Measurements from ENCODE around the gene ANAPC15. TPM values are rescaled to one million over a fixed set of nuclear protein-coding genes. Genes with fewer than 3 reads are reported as not detected.

The ANAPC15 gene
- total and polyA plus RNA-seq, 2 of the 13 experiments (the other 11 are each of a cell fraction or from before 2014, with no cell fraction given): 18.8 to 25.7 TPM

DNA sequence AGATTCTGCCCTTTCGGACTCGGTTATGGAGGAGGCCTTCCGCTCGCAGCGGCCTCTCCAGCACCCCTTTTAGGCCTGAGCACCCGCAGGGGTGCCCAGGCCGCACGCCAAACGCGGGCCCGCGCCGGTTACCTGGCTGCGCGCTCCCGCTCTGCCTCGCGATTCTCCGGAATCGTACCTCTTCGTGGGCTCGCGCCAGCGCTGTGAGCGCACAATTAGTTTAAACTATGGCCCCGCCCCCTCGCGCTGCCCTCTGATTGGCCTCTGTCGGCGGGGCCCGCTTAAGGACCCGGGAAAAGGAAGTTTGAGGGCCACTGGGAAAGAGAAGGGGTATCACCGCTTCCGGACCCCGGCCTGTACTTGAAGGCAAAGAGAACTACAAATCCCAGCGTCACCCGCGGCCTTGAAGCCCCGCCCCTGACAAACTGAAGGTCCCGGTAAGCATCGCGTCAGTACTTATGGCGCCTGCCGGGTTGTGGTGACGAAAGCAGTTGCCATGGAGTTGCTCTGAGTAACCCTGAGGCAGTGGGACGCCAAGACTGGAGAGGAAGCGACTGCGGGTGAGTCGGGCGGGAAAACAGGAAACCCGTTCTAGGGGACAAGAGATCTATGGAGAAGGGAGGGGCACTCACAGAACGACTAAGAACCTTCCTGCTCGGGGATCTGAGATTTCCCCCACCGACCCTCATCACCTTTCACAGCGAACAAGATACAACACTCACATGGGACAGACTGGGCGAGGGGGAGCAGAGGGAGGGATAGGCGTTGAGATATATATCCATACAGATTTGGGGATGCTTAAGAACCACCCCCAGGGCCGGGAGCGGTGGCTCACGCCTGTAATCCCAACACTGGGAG lies 31.9 kb downstream of the ANAPC15 start, which contains the start of the genes LRRC51 and NUMA1 (continued):
- TF ChIP-seq, protein P1, sequence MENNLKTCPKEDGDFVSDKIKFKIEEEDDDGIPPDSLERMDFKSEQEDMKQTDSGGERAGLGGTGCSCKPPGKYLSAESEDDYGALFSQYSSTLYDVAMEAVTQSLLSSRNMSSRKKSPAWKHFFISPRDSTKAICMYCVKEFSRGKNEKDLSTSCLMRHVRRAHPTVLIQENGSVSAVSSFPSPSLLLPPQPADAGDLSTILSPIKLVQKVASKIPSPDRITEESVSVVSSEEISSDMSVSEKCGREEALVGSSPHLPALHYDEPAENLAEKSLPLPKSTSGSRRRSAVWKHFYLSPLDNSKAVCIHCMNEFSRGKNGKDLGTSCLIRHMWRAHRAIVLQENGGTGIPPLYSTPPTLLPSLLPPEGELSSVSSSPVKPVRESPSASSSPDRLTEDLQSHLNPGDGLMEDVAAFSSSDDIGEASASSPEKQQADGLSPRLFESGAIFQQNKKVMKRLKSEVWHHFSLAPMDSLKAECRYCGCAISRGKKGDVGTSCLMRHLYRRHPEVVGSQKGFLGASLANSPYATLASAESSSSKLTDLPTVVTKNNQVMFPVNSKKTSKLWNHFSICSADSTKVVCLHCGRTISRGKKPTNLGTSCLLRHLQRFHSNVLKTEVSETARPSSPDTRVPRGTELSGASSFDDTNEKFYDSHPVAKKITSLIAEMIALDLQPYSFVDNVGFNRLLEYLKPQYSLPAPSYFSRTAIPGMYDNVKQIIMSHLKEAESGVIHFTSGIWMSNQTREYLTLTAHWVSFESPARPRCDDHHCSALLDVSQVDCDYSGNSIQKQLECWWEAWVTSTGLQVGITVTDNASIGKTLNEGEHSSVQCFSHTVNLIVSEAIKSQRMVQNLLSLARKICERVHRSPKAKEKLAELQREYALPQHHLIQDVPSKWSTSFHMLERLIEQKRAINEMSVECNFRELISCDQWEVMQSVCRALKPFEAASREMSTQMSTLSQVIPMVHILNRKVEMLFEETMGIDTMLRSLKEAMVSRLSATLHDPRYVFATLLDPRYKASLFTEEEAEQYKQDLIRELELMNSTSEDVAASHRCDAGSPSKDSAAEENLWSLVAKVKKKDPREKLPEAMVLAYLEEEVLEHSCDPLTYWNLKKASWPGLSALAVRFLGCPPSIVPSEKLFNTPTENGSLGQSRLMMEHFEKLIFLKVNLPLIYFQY (CRISPR knock-in tag; IDR thresholded peaks at IDR 0.05; ENCODE audit: borderline replicate concordance): no peak
- TF ChIP-seq, protein P2, sequence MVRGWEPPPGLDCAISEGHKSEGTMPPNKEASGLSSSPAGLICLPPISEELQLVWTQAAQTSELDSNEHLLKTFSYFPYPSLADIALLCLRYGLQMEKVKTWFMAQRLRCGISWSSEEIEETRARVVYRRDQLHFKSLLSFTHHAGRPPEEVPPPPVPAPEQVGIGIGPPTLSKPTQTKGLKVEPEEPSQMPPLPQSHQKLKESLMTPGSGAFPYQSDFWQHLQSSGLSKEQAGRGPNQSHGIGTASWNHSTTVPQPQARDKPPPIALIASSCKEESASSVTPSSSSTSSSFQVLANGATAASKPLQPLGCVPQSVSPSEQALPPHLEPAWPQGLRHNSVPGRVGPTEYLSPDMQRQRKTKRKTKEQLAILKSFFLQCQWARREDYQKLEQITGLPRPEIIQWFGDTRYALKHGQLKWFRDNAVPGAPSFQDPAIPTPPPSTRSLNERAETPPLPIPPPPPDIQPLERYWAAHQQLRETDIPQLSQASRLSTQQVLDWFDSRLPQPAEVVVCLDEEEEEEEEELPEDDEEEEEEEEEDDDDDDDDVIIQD (CRISPR knock-in tag; IDR thresholded peaks at IDR 0.05; ENCODE audit: low read depth): no peak; the same call in 1 of the 2 replicates
- no peak; the same call in 1 of the 2 replicates for TF ChIP-seq ARHGAP35 (CRISPR knock-in tag; IDR thresholded peaks at IDR 0.05; ENCODE audit: borderline replicate concordance)
- no peak for TF ChIP-seq ZNF10 (CRISPR knock-in tag; IDR thresholded peaks at IDR 0.05; ENCODE audit: borderline replicate concordance, low read depth)
- peak; percentile 58 for TF ChIP-seq CHD2 (IDR thresholded peaks at IDR 0.05; ENCODE audit: low read depth, low read length)
- TF ChIP-seq, protein P3, sequence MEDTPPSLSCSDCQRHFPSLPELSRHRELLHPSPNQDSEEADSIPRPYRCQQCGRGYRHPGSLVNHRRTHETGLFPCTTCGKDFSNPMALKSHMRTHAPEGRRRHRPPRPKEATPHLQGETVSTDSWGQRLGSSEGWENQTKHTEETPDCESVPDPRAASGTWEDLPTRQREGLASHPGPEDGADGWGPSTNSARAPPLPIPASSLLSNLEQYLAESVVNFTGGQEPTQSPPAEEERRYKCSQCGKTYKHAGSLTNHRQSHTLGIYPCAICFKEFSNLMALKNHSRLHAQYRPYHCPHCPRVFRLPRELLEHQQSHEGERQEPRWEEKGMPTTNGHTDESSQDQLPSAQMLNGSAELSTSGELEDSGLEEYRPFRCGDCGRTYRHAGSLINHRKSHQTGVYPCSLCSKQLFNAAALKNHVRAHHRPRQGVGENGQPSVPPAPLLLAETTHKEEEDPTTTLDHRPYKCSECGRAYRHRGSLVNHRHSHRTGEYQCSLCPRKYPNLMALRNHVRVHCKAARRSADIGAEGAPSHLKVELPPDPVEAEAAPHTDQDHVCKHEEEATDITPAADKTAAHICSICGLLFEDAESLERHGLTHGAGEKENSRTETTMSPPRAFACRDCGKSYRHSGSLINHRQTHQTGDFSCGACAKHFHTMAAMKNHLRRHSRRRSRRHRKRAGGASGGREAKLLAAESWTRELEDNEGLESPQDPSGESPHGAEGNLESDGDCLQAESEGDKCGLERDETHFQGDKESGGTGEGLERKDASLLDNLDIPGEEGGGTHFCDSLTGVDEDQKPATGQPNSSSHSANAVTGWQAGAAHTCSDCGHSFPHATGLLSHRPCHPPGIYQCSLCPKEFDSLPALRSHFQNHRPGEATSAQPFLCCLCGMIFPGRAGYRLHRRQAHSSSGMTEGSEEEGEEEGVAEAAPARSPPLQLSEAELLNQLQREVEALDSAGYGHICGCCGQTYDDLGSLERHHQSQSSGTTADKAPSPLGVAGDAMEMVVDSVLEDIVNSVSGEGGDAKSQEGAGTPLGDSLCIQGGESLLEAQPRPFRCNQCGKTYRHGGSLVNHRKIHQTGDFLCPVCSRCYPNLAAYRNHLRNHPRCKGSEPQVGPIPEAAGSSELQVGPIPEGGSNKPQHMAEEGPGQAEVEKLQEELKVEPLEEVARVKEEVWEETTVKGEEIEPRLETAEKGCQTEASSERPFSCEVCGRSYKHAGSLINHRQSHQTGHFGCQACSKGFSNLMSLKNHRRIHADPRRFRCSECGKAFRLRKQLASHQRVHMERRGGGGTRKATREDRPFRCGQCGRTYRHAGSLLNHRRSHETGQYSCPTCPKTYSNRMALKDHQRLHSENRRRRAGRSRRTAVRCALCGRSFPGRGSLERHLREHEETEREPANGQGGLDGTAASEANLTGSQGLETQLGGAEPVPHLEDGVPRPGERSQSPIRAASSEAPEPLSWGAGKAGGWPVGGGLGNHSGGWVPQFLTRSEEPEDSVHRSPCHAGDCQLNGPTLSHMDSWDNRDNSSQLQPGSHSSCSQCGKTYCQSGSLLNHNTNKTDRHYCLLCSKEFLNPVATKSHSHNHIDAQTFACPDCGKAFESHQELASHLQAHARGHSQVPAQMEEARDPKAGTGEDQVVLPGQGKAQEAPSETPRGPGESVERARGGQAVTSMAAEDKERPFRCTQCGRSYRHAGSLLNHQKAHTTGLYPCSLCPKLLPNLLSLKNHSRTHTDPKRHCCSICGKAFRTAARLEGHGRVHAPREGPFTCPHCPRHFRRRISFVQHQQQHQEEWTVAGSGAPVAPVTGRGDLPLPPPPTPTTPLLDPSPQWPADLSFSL (CRISPR knock-in tag; IDR thresholded peaks at IDR 0.05): no peak
- no peak for TF ChIP-seq ZSCAN12 (CRISPR knock-in tag; IDR thresholded peaks at IDR 0.05)
- TF ChIP-seq, protein P4, sequence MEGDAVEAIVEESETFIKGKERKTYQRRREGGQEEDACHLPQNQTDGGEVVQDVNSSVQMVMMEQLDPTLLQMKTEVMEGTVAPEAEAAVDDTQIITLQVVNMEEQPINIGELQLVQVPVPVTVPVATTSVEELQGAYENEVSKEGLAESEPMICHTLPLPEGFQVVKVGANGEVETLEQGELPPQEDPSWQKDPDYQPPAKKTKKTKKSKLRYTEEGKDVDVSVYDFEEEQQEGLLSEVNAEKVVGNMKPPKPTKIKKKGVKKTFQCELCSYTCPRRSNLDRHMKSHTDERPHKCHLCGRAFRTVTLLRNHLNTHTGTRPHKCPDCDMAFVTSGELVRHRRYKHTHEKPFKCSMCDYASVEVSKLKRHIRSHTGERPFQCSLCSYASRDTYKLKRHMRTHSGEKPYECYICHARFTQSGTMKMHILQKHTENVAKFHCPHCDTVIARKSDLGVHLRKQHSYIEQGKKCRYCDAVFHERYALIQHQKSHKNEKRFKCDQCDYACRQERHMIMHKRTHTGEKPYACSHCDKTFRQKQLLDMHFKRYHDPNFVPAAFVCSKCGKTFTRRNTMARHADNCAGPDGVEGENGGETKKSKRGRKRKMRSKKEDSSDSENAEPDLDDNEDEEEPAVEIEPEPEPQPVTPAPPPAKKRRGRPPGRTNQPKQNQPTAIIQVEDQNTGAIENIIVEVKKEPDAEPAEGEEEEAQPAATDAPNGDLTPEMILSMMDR (CRISPR knock-in tag; IDR thresholded peaks at IDR 0.05): no peak
- no peak for TF ChIP-seq ARNTL (CRISPR knock-in tag; IDR thresholded peaks at IDR 0.05)
- TF ChIP-seq ATAD3A (CRISPR knock-in tag; IDR thresholded peaks at IDR 0.05): no peak
- TF ChIP-seq, protein P5, sequence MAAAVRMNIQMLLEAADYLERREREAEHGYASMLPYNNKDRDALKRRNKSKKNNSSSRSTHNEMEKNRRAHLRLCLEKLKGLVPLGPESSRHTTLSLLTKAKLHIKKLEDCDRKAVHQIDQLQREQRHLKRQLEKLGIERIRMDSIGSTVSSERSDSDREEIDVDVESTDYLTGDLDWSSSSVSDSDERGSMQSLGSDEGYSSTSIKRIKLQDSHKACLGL (CRISPR knock-in tag; IDR thresholded peaks at IDR 0.05): peak; percentile 39; the same call in 1 of the 2 replicates
- no peak for TF ChIP-seq PCBP2 (optimal IDR thresholded peaks at IDR 0.05; ENCODE audit: low read depth, low read length, poor library complexity, severe bottlenecking)
- TF ChIP-seq RXRB (CRISPR knock-in tag; IDR thresholded peaks at IDR 0.05; ENCODE audit: borderline replicate concordance): 0 out of 2 replicates have a peak, but pooled peaks have one; percentile 24
